H9 (cell line): ENCODE results near the gene CYP8B1. TPM values are rescaled to one million over a fixed set of nuclear protein-coding genes. Genes with fewer than 3 reads are reported as not detected.

Experiments
- DNase-seq: peaks from one replicate; pipeline ENCODE4 v3.0.0-alpha.2; 2017
- H2AFZ ChIP-seq: one replicate; pipeline ENCODE4 v1.6.1; 2013; ENCODE audit warnings: mild to moderate bottlenecking, low read length, control low read depth, moderate library complexity
- H2AK5ac ChIP-seq: 2 replicates; pipeline ENCODE4 v1.6.1; 2013; ENCODE audit warnings: low read length, control low read depth, mixed read lengths; ENCODE audit not compliant: insufficient read length
- H2BK120ac ChIP-seq: one replicate; pipeline ENCODE4 v1.6.1; 2013; ENCODE audit warnings: low read depth, mild to moderate bottlenecking, low read length, control low read depth, inconsistent platforms; ENCODE audit not compliant: poor library complexity, severe bottlenecking
- H2BK12ac ChIP-seq: 2 replicates; pipeline ENCODE4 v1.6.1; 2013; ENCODE audit warnings: low read length, control low read depth, mixed read lengths, low read depth; ENCODE audit not compliant: insufficient read length
- H2BK15ac ChIP-seq: 2 replicates; pipeline ENCODE4 v1.6.1; 2013; ENCODE audit warnings: low read depth, low read length, control low read depth
- H2BK20ac ChIP-seq: one replicate; pipeline ENCODE4 v1.6.1; 2013; ENCODE audit warnings: low read depth, mild to moderate bottlenecking, low read length, control low read depth, inconsistent platforms; ENCODE audit not compliant: poor library complexity, severe bottlenecking
- H2BK5ac ChIP-seq: 2 replicates; pipeline ENCODE4 v1.6.1; 2013; ENCODE audit warnings: low read length, control low read depth, mixed read lengths; ENCODE audit not compliant: insufficient read length
- H3K14ac ChIP-seq: 2 replicates; pipeline ENCODE4 v1.6.1; 2013; ENCODE audit warnings: low read length, control low read depth; ENCODE audit not compliant: insufficient read depth
- H3K18ac ChIP-seq: 2 replicates; pipeline ENCODE4 v1.6.1; 2013; ENCODE audit warnings: low read depth, mild to moderate bottlenecking, mixed read lengths, low read length, control low read depth; ENCODE audit not compliant: insufficient read length
- H3K23ac ChIP-seq: 2 replicates; pipeline ENCODE4 v1.6.1; 2013; ENCODE audit warnings: low read length, control low read depth, mixed read lengths, low read depth; ENCODE audit not compliant: insufficient read length
- H3K23me2 ChIP-seq: 2 replicates; pipeline ENCODE4 v1.6.1; 2013; ENCODE audit warnings: low read depth, mild to moderate bottlenecking, mixed read lengths, low read length, control low read depth; ENCODE audit not compliant: insufficient read length, poor library complexity, severe bottlenecking
- H3K27ac ChIP-seq: 2 replicates; pipeline ENCODE4 v1.5.1; 2013; ENCODE audit warnings: low read length, control low read depth, mixed read lengths, low read depth; ENCODE audit not compliant: insufficient read length
- H3K27me3 ChIP-seq: 2 replicates; pipeline ENCODE4 v1.6.1; 2013; ENCODE audit warnings: low read length, control low read depth, inconsistent platforms; ENCODE audit not compliant: insufficient read depth
- H3K4ac ChIP-seq: 2 replicates; pipeline ENCODE4 v1.6.1; 2013; ENCODE audit warnings: low read depth, mild to moderate bottlenecking, control low read depth, inconsistent platforms, low read length, moderate library complexity
- H3K4me1 ChIP-seq: 2 replicates; pipeline ENCODE4 v1.6.1; 2013; ENCODE audit warnings: low read length, control low read depth, inconsistent platforms; ENCODE audit not compliant: insufficient read depth
- H3K4me2 ChIP-seq: 2 replicates; pipeline ENCODE4 v1.6.1; 2013; ENCODE audit warnings: low read length, control low read depth, mixed read lengths; ENCODE audit not compliant: insufficient read length, insufficient read depth
- H3K56ac ChIP-seq: 2 replicates; pipeline ENCODE4 v1.6.1; 2013; ENCODE audit warnings: low read depth, mild to moderate bottlenecking, mixed read lengths, low read length, control low read depth; ENCODE audit not compliant: insufficient read length
- H3K79me1 ChIP-seq: 2 replicates; pipeline ENCODE4 v1.6.1; 2013; ENCODE audit warnings: low read depth, mild to moderate bottlenecking, moderate library complexity, low read length, control low read depth, inconsistent platforms; ENCODE audit not compliant: insufficient read depth, poor library complexity, severe bottlenecking
- H3K79me2 ChIP-seq: 2 replicates; pipeline ENCODE4 v1.6.1; 2013; ENCODE audit warnings: low read length, control low read depth, inconsistent platforms; ENCODE audit not compliant: insufficient read depth
- H3K9ac ChIP-seq: 2 replicates; pipeline ENCODE4 v1.6.1; 2013; ENCODE audit warnings: low read length, control low read depth, mixed read lengths; ENCODE audit not compliant: insufficient read length; ENCODE audit errors: extremely low read depth
- H3K9me3 ChIP-seq: one replicate; pipeline ENCODE4 v1.6.1; 2013; ENCODE audit warnings: low read depth, low read length, inconsistent platforms; ENCODE audit not compliant: control insufficient read depth
- H3T11ph ChIP-seq: one replicate; pipeline ENCODE4 v1.6.1; 2013; ENCODE audit warnings: mild to moderate bottlenecking, low read length, control low read depth, inconsistent platforms
- H4K20me1 ChIP-seq: one replicate; pipeline ENCODE4 v1.6.1; 2013; ENCODE audit not compliant: control insufficient read depth, insufficient read length, insufficient read depth
- H4K5ac ChIP-seq: 2 replicates; pipeline ENCODE4 v1.6.1; 2013; ENCODE audit warnings: low read depth, mild to moderate bottlenecking, mixed read lengths, low read length, control low read depth; ENCODE audit not compliant: insufficient read length
- H4K8ac ChIP-seq: replicated peaks from 2 replicates; pipeline ENCODE4 v1.6.1; 2013; ENCODE audit warnings: low read length, control low read depth, mixed read lengths, low read depth; ENCODE audit not compliant: insufficient read length
- H4K91ac ChIP-seq: 2 replicates; pipeline ENCODE4 v1.6.1; 2013; ENCODE audit warnings: low read depth, mild to moderate bottlenecking, moderate library complexity, mixed read lengths, low read length, control low read depth; ENCODE audit not compliant: insufficient read length
- H3K27ac Mint-ChIP-seq, 3 experiments: 2 replicates in 2 of 3; 3 replicates in 1 of 3; pipeline ENCODE4 v1.8.0; 2020 to 2021; ENCODE audit warnings: mixed read lengths in 3 of 3, mild to moderate bottlenecking in 1 of 3, moderate library complexity in 1 of 3
- H3K27me3 Mint-ChIP-seq: 2 replicates; pipeline ENCODE4 v1.8.0; 2021; ENCODE audit warnings: low read depth, mild to moderate bottlenecking, moderate library complexity, mixed read lengths
- H3K36me3 Mint-ChIP-seq, 3 experiments: 2 replicates in 2 of 3; 3 replicates in 1 of 3; pipeline ENCODE4 v1.8.0; 2020 to 2021; ENCODE audit warnings: low read depth in 3 of 3, mixed read lengths in 3 of 3; ENCODE audit not compliant: insufficient read depth in 1 of 3
- H3K4me1 Mint-ChIP-seq, 2 experiments: 2 replicates each; pipeline ENCODE4 v1.8.0; 2020; ENCODE audit warnings: mixed read lengths in 2 of 2
- H3K4me3 Mint-ChIP-seq, 2 experiments: 2 replicates in 1 of 2; 3 replicates in 1 of 2; pipeline ENCODE4 v1.8.0; 2020 to 2021; ENCODE audit warnings: mild to moderate bottlenecking in 2 of 2, mixed read lengths in 2 of 2, moderate library complexity in 1 of 2
- H3K9me3 Mint-ChIP-seq, 2 experiments: 2 replicates in 1 of 2; 3 replicates in 1 of 2; pipeline ENCODE4 v1.8.0; 2020; ENCODE audit warnings: mild to moderate bottlenecking in 2 of 2, mixed read lengths in 2 of 2, moderate library complexity in 1 of 2
- WGBS: extraction: QIAGEN DNeasy Blood & Tissue Kit; methylation state at CpG from one replicate; pipeline ENCODE4 v1.1.7; 2013; ENCODE audit warnings: missing lambda C conversion rate, low lambda C conversion rate, mixed read lengths; ENCODE audit not compliant: insufficient read length; ENCODE audit errors: extremely low coverage; 5-methylcytosine and 5-hydroxymethylcytosine counted together
- total RNA-seq: library from RNA; stranded (reverse); gene quantifications from 2 replicates; pipeline ENCODE4 v1.2.1, GENCODE V29; 2021
- TF ChIP-seq, protein P1 (sequence below): fragments of 200-600 bp; sonication (generic); conservative IDR thresholded peaks from 3 replicates; pipeline ENCODE4 v1.8.0; 2021; ENCODE audit warnings: antibody characterized with exemption, mild to moderate bottlenecking

Gene CYP8B1
- total RNA-seq, 1 experiment from 2014 or later = not detected

GRCh38 chr3:42829628-42830436, 45.8 kb downstream of the CYP8B1 start:
- Histone ChIP-seq H4K8ac (no peak overlapping the region), H3K9ac (no peak overlapping the region), H3K56ac (no peak overlapping the region), H2BK12ac (no peak overlapping the region), H4K91ac (no peak overlapping the region), H3K4me1 (no peaks in the 10 kb centered on the region), H2BK120ac (no peak overlapping the region), H3K79me1 (no peaks in the 10 kb centered on the region), H3K9me3 (no peaks in the 10 kb centered on the region), H2AK5ac (no peak overlapping the region), H3K27me3 (no peaks in the 10 kb centered on the region), H2AFZ (no peak overlapping the region), H3K4me2 (no peak overlapping the region), H3T11ph (no peak overlapping the region), H3K23ac (no peak overlapping the region), H3K27ac (no peak overlapping the region), H2BK20ac (no peak overlapping the region), H3K23me2 (no peaks in the 10 kb centered on the region), H4K20me1 (no peaks in the 10 kb centered on the region), H3K14ac (no peak overlapping the region), H3K18ac (no peak overlapping the region), H3K79me2 (no peaks in the 10 kb centered on the region), H4K5ac (no peak overlapping the region), H3K4ac (no peak overlapping the region), H2BK15ac (no peak overlapping the region), H2BK5ac (no peak overlapping the region)
- Mint-ChIP-seq H3K4me3 (no peak overlapping the region), H3K4me1 (peaks cover 13 to 16% of the 10 kb centered on the region in 2 experiments), H3K27ac (no peak overlapping the region), H3K36me3 (no peaks in the 10 kb centered on the region), H3K27me3 (no peaks in the 10 kb centered on the region), H3K9me3 (no peaks in the 10 kb centered on the region; a peak in 1 of 5 replicates)
- DNase-seq = no peak
- WGBS = no CpG with 5 or more reads among the region's 5 CpGs
- TF ChIP-seq, protein P1, sequence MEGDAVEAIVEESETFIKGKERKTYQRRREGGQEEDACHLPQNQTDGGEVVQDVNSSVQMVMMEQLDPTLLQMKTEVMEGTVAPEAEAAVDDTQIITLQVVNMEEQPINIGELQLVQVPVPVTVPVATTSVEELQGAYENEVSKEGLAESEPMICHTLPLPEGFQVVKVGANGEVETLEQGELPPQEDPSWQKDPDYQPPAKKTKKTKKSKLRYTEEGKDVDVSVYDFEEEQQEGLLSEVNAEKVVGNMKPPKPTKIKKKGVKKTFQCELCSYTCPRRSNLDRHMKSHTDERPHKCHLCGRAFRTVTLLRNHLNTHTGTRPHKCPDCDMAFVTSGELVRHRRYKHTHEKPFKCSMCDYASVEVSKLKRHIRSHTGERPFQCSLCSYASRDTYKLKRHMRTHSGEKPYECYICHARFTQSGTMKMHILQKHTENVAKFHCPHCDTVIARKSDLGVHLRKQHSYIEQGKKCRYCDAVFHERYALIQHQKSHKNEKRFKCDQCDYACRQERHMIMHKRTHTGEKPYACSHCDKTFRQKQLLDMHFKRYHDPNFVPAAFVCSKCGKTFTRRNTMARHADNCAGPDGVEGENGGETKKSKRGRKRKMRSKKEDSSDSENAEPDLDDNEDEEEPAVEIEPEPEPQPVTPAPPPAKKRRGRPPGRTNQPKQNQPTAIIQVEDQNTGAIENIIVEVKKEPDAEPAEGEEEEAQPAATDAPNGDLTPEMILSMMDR = no peak
